ENCODE results near the gene SLC51A. TPM values are rescaled to one million over a fixed set of nuclear protein-coding genes. Genes with fewer than 3 reads are reported as not detected.
A peak's percentile ranks its signal among the peaks of the same experiment; 100 is the strongest.

The SLC51A gene
- total and polyA plus RNA-seq, 9 of the 15 experiments (the other 6 are each of a cell fraction or from before 2014, with no cell fraction given), result 0.35 to 0.38 TPM; not detected in 7

- peak overlapping the region; percentile 64 for H3K27ac ChIP-seq (ENCODE audit: extremely low read depth, low read depth, low read length)
- no peaks in the 10 kb centered on the region for H3K9me3 ChIP-seq (replicated peaks; ENCODE audit: control insufficient read depth, insufficient read depth, low read depth, low read length)
- H4K20me1 ChIP-seq (replicated peaks; ENCODE audit: control insufficient read depth, insufficient read depth, low read length), result no peaks in the 10 kb centered on the region
- peaks cover 45 to 89% of the 10 kb centered on the region in 2 experiments for H3K4me1 ChIP-seq (replicated peaks in 1 of 2; ENCODE audit: control insufficient read depth in 2 of 2, insufficient read depth in 2 of 2, low read length in 2 of 2)
- FAIRE-seq (no peak), DNase-seq (ENCODE audit: extremely low read depth in 1 of 4, low spot score in 3 of 4) (peak in 3 of 4 experiments; percentile 33 to 71 (median 57)), ATAC-seq (peak; percentile 43)
- ChIA-PET CTCF (ENCODE audit: low intra/inter-chr PET ratio) (interaction anchor here (4.0 kb wide), 1 partner anchor 121 kb away, joined by 49 read pairs; no protein-coding TSS in a partner anchor), POLR2A (interaction anchor here (0.6 to 3.0 kb wide), 10 partner anchors 15 to 172 kb away, joined by 3 to 30 read pairs (median 4); partner anchors contain the start of gene TFRC)
- no TSS peak for BruUV-seq (replicated peaks)
- H3K79me2 ChIP-seq (ENCODE audit: control insufficient read depth, insufficient read depth, low read length), result peaks cover 25% of the 10 kb centered on the region
- no peak overlapping the region for H3K4me3 ChIP-seq
- H3K27me3 ChIP-seq (ENCODE audit: control insufficient read depth in 2 of 2, insufficient read depth in 2 of 2, low read length in 2 of 2), result no peaks in the 10 kb centered on the region
- no peaks in the 10 kb centered on the region for H3K36me3 ChIP-seq (ENCODE audit: control insufficient read depth, insufficient read depth, low read length)
- H3K9me1 ChIP-seq (ENCODE audit: control insufficient read depth, insufficient read depth, low read length), result no peaks in the 10 kb centered on the region
- H3K9ac ChIP-seq (ENCODE audit: insufficient read depth in 1 of 2, low read depth in 2 of 2, low read length in 2 of 2), result peak overlapping the region; percentile 45 to 72; a peak in 3 of 4 replicates
- peak overlapping the region; percentile 71 for H2AFZ ChIP-seq (ENCODE audit: low read depth, low read length)
- intact Hi-C loops (cut with micrococcal nuclease), result loop anchor here (2.0 to 10.0 kb wide), 2 partner anchors 67 to 479 kb away; no protein-coding TSS in a partner anchor
- peak overlapping the region; percentile 64 for H3K4me2 ChIP-seq (ENCODE audit: insufficient read depth, low read length)
- 25% methylated on average over 13 of the region's 13 CpGs for WGBS (ENCODE audit: insufficient coverage, low coverage, missing lambda C conversion rate)
- in situ Hi-C loops (cut with MboI), result loop anchor here (5.0 kb wide), 1 partner anchor 117 kb away; no protein-coding TSS in a partner anchor
- peak; percentile 76; the same call in 1 of the 2 replicates for TF ChIP-seq ZBTB9 (CRISPR knock-in tag; IDR thresholded peaks at IDR 0.05)
- no peak for TF ChIP-seq HNRNPH1 (optimal IDR thresholded peaks at IDR 0.05; ENCODE audit: low read depth, low read length)
- TF ChIP-seq ZNF274 (IDR thresholded peaks at IDR 0.05; ENCODE audit: borderline replicate concordance, low read depth, low read length), result no peak
- TF ChIP-seq TAL1 (IDR thresholded peaks at IDR 0.05), result peak; percentile 68; the same call in 1 of the 2 replicates
- TF ChIP-seq POLR2AphosphoS2 (IDR thresholded peaks at IDR 0.05; ENCODE audit: low read length), result no peak
- TF ChIP-seq, protein P1, sequence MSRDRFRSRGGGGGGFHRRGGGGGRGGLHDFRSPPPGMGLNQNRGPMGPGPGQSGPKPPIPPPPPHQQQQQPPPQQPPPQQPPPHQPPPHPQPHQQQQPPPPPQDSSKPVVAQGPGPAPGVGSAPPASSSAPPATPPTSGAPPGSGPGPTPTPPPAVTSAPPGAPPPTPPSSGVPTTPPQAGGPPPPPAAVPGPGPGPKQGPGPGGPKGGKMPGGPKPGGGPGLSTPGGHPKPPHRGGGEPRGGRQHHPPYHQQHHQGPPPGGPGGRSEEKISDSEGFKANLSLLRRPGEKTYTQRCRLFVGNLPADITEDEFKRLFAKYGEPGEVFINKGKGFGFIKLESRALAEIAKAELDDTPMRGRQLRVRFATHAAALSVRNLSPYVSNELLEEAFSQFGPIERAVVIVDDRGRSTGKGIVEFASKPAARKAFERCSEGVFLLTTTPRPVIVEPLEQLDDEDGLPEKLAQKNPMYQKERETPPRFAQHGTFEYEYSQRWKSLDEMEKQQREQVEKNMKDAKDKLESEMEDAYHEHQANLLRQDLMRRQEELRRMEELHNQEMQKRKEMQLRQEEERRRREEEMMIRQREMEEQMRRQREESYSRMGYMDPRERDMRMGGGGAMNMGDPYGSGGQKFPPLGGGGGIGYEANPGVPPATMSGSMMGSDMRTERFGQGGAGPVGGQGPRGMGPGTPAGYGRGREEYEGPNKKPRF (IDR thresholded peaks at IDR 0.05; ENCODE audit: low read depth, low read length), result no peak
- TF ChIP-seq NR4A1 (CRISPR knock-in tag; IDR thresholded peaks at IDR 0.05), result no peak
- peak; percentile 66; the same call in 1 of the 2 replicates for TF ChIP-seq NR4A1 (tag; IDR thresholded peaks at IDR 0.05)
- no peak for TF ChIP-seq KDM1A (IDR thresholded peaks at IDR 0.05)
- 0 out of 2 replicates have a peak, but pooled peaks have one; percentile 12 for TF ChIP-seq CREM (IDR thresholded peaks at IDR 0.05; ENCODE audit: low read depth)
- TF ChIP-seq RCOR1 (IDR thresholded peaks at IDR 0.05; ENCODE audit: borderline replicate concordance in 1 of 2, low read depth in 2 of 2, low read length in 2 of 2), result 0 out of 4 replicates have a peak, but pooled peaks of 1 of the 2 experiments have one; percentile 9
- TF ChIP-seq, protein P2, sequence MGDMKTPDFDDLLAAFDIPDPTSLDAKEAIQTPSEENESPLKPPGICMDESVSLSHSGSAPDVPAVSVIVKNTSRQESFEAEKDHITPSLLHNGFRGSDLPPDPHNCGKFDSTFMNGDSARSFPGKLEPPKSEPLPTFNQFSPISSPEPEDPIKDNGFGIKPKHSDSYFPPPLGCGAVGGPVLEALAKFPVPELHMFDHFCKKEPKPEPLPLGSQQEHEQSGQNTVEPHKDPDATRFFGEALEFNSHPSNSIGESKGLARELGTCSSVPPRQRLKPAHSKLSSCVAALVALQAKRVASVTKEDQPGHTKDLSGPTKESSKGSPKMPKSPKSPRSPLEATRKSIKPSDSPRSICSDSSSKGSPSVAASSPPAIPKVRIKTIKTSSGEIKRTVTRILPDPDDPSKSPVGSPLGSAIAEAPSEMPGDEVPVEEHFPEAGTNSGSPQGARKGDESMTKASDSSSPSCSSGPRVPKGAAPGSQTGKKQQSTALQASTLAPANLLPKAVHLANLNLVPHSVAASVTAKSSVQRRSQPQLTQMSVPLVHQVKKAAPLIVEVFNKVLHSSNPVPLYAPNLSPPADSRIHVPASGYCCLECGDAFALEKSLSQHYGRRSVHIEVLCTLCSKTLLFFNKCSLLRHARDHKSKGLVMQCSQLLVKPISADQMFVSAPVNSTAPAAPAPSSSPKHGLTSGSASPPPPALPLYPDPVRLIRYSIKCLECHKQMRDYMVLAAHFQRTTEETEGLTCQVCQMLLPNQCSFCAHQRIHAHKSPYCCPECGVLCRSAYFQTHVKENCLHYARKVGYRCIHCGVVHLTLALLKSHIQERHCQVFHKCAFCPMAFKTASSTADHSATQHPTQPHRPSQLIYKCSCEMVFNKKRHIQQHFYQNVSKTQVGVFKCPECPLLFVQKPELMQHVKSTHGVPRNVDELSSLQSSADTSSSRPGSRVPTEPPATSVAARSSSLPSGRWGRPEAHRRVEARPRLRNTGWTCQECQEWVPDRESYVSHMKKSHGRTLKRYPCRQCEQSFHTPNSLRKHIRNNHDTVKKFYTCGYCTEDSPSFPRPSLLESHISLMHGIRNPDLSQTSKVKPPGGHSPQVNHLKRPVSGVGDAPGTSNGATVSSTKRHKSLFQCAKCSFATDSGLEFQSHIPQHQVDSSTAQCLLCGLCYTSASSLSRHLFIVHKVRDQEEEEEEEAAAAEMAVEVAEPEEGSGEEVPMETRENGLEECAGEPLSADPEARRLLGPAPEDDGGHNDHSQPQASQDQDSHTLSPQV (IDR thresholded peaks at IDR 0.05), result peak; percentile 90
- TF ChIP-seq ELF4 (CRISPR knock-in tag; IDR thresholded peaks at IDR 0.05), result peak; percentile 42; the same call in 1 of the 2 replicates
Observed at GRCh38 chr3:196193736-196194541, 22.4 kb upstream of the SLC51A start.

Measured in K562 (cell line).